D341Med (cell line): ENCODE results near the gene METTL26.

Experiments used
- DNase-seq: peaks from one replicate; pipeline ENCODE4 v3.0.0; 2012; ENCODE audit warnings: low spot score

METTL26 gene

GRCh38 chr16:674968-675883, 39.1 kb upstream of the METTL26 start, which contains the start of gene RHBDL1:
Gene RHBDL1 (plus strand): TSS chr16:675671. CDS start chr16:675791, 120 bp downstream.
- DNase-seq: no peak

GRCh38 chr16:674214-674881, 38.2 kb upstream of the METTL26 start:
- DNase-seq: no peak

GRCh38 chr16:673399-673991, 37.4 kb upstream of the METTL26 start:
- no peak for DNase-seq

- no peak for DNase-seq
Measured at GRCh38 chr16:672851-673250, 36.7 kb upstream of the METTL26 start.

GRCh38 chr16:672371-672770, 36.3 kb upstream of the METTL26 start:
- no peak for DNase-seq

- DNase-seq: peak; percentile 61
Measured at GRCh38 chr16:671353-672131, 35.4 kb upstream of the METTL26 start.

GRCh38 chr16:670485-671352, 34.6 kb upstream of the METTL26 start:
- no peak for DNase-seq

GRCh38 chr16:669666-670065, 33.6 kb upstream of the METTL26 start:
- DNase-seq: no peak

GRCh38 chr16:668519-669171, 32.5 kb upstream of the METTL26 start:
- DNase-seq: peak; percentile 49

- DNase-seq: peak; percentile 95
Measured at GRCh38 chr16:667780-668518, 31.8 kb upstream of the METTL26 start, which contains the start of gene RHOT2. Gene RHOT2 (plus strand): TSS chr16:668132. CDS start chr16:668200, 68 bp downstream.

- no peak for DNase-seq
Measured at GRCh38 chr16:667113-667779, 31.1 kb upstream of the METTL26 start.

GRCh38 chr16:666572-666971, 30.5 kb upstream of the METTL26 start:
- no peak for DNase-seq

- no peak for DNase-seq
Measured at GRCh38 chr16:662597-662996, 26.5 kb upstream of the METTL26 start.

- DNase-seq: no peak
Measured at GRCh38 chr16:662095-662494, 26.0 kb upstream of the METTL26 start.

- no peak for DNase-seq
Measured at GRCh38 chr16:661184-661821, 25.2 kb upstream of the METTL26 start.

- DNase-seq: peak; percentile 95
Measured at GRCh38 chr16:660459-661183, 24.5 kb upstream of the METTL26 start.

GRCh38 chr16:660132-660458, 24.0 kb upstream of the METTL26 start:
- DNase-seq: no peak

GRCh38 chr16:659618-660017, 23.5 kb upstream of the METTL26 start:
- DNase-seq: no peak
